IPS DF 19.7 (cell line): ENCODE measurements around the gene SH2B3.
A peak's percentile ranks its signal among the peaks of the same experiment; 100 is the strongest.
"Not testable (repeated sequence)": the region's sequence is repeated elsewhere in the genome, so short reads cannot be mapped to it uniquely, and the experiment has no call there.

Source experiments
- DNase-seq: peaks from one replicate; pipeline ENCODE4 v3.0.0-alpha.2; 2013; ENCODE audit warnings: low read depth, low spot score

SH2B3 gene

GRCh38 chr12:111405859-111406473 lies at the start of gene SH2B3:
SH2B3 (plus strand) TSS chr12:111405923; CDS start chr12:111418146, 12,223 bp downstream.
- DNase-seq: no peak

- DNase-seq: no peak
Observed at GRCh38 chr12:111359231-111359913, 46.4 kb upstream of the SH2B3 start.

- no peak for DNase-seq
Observed at GRCh38 chr12:111359914-111360276, 45.8 kb upstream of the SH2B3 start.

- DNase-seq: no peak
Observed at GRCh38 chr12:111360325-111360930, 45.3 kb upstream of the SH2B3 start.

- DNase-seq: no peak
Observed at GRCh38 chr12:111361073-111361716, 44.5 kb upstream of the SH2B3 start.

GRCh38 chr12:111361717-111362576 lies 43.8 kb upstream of the SH2B3 start:
- no peak for DNase-seq

GRCh38 chr12:111362687-111363475 lies 42.8 kb upstream of the SH2B3 start:
- no peak for DNase-seq

GRCh38 chr12:111363578-111363977 lies 42.1 kb upstream of the SH2B3 start:
- DNase-seq: no peak

GRCh38 chr12:111366075-111366474 lies 39.6 kb upstream of the SH2B3 start:
- DNase-seq: no peak

- no peak for DNase-seq
Observed at GRCh38 chr12:111366583-111366982, 39.1 kb upstream of the SH2B3 start.

- DNase-seq: no peak
Observed at GRCh38 chr12:111367661-111368221, 38.0 kb upstream of the SH2B3 start.

GRCh38 chr12:111368291-111368787 lies 37.4 kb upstream of the SH2B3 start:
- no peak for DNase-seq

GRCh38 chr12:111368788-111369495 lies 36.8 kb upstream of the SH2B3 start, which contains the start of gene PHETA1:
PHETA1 (minus strand) TSS chr12:111369095; CDS start chr12:111363427, 5,668 bp downstream.
- DNase-seq: peak; percentile 40

- DNase-seq: no peak
Observed at GRCh38 chr12:111369496-111370220, 36.1 kb upstream of the SH2B3 start.

GRCh38 chr12:111373231-111373630 lies 32.5 kb upstream of the SH2B3 start:
- DNase-seq: not testable (repeated sequence)

GRCh38 chr12:111377440-111377839 lies 28.3 kb upstream of the SH2B3 start:
- DNase-seq: no peak

GRCh38 chr12:111379942-111380554 lies 25.7 kb upstream of the SH2B3 start:
- DNase-seq: no peak

GRCh38 chr12:111384596-111384995 lies 21.1 kb upstream of the SH2B3 start:
- no peak for DNase-seq
